ENCODE results near the gene ALOX12B.
"Not testable (repeated sequence)": the region's sequence is repeated elsewhere in the genome, so short reads cannot be mapped to it uniquely, and the experiment has no call there.

The ALOX12B gene

GRCh38 chr17:8081876-8082275, 5.6 kb downstream of the ALOX12B start:
- no peak for DNase-seq

- DNase-seq = no peak
Measured at GRCh38 chr17:8080799-8081219, 6.7 kb downstream of the ALOX12B start.

DNA sequence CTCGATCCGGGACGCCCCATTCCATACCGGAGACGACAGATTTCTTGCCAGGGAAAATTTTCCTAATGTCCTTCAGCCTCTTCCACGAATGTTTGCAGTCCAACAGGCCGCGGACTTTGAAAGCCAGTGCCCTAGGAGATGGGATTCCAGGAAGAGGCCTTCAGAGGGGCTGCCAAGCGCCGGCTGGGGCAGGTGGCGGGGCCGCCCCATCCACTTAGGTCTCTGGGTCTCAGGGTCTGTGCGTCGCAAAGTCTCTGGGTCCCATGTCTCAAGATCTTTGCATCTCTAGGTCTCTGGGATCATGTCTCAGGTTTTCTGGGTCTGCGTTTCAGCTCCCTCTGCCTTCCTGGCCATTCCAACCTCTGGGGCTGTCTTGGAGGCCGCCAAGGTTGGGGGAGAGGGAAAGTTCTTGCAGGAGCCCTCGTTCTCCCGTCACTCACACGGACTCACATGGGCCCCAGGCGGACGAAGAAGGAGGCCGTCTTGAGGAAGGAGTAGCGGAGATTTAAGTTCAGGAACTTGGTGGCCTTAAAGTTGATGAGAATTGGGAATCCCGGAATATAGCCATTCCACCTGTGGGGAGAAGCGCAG, 7.2 kb downstream of the ALOX12B start:
- DNase-seq = no peak

DNA sequence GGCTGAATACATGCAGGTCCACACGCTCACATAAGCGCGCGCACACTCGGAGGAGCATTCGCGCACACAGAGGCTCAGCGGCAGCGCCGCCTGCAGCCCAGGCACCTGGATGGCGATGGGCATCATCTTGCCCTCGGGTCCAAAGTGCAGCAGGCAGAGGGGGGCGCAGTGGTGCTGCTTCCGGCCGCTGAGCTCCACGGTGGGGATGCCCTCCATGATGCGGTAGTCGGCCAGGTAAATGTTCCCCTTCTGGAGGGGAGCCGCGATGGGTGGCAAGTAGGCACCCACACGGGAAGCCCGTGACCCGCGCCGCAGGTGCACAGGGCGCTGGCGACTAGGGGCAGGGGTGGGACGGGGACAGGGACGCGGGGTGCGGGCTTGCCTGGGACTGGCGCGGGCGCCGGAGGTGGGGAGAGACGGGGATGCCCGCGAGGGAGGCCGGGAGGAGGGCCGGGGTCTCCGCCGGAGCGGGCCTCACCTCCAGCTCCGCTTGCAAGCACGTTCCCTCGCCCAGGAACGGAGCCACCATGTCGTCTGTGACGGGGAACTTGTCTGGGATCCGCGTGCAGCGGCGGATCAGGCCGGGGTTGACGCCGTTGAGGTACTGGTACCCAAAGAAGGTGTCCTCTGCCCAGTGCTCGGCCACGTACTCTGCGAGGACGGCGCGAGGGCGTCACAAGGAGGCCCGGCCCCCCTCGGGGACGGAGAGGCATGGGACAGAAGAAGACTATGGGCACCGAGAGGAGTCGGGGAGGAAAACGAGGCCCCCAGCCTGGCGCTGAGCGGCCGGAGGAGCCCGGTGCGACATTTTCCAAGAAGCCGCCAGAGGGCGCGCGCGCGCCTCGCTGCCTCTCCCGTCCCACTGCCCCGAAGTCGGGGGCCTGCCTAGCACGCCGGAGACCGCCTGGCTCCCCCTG, 8.0 kb downstream of the ALOX12B start:
- peak; percentile 75 to 78 for DNase-seq

DNA sequence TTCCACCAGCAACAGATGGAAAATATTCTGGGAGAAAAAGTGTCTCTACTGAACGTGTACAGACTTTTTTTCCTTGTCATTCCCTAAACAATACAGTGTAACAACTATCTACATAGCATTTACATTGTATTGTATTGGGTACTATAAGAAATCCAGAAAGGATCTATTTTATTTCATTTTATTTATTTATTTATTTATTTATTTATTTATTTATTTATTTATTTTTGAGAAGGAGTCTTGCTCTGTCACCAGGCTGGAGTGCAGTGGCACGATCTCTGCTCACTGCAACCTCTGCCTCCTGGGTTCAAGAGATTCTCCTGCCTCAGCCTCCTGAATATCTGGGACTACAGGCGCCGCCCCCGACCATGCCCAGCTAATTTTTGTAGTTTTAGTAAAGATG, 9.6 kb downstream of the ALOX12B start:
- DNase-seq = not testable (repeated sequence)

GRCh38 chr17:8076502-8077266, 10.8 kb downstream of the ALOX12B start:
- no peak for DNase-seq

DNA sequence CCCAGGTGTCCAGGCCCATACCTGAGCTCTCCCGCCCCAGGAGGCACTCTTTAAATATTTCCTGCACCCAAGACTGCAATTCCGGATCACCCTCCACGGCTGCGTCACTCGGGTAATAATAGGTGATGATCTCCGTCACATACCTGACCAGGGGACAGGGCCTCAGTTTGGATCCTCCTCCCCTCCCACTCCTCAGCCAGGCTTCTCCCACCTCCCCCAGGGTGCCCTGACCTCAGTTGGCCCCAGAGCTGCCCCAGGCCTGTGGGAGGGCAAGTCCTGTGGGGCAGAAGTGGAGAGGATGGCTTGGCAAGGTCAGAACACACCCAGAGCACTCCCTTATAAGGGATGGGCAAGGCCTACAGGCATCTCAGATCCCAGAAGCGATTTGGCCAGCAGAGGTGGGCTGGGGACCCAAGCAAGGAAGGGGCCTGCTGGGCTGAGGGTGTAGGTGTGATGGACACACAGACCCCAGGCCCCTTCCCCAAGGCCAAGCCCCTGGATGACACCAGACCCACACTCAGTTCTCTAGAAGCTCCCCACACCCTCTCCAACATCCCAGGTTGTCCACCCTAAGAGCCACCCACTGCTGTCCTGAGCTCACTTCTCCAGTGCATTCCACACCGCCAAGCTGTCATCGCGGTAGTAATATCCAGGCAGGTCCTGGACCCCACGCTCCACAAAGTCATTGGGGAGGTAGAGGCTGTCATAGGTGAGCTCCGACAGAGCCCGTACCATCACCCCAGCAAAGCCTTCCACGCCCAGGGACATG, 11.8 kb downstream of the ALOX12B start:
- DNase-seq = no peak

DNA sequence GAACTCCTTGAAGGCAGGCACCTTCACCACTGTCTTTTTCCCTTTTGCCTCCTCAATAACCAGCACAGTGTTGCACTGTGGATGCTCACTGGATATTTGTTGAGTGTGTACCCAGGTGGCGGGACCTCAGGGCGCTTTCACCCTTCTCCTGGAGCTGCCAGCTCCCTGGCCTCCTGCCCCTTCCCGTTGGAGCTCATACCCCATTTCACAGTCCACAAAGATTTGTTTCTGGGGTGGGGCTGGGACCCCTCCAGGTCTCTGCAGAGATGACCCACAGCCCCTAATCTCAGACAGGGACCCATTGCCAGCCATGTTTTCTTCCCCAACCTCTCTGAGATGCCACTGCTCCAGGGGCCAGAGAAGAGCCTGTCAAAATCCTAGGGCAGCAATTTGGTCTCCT, 12.4 kb downstream of the ALOX12B start:
- no peak for DNase-seq

- DNase-seq = no peak
Measured at GRCh38 chr17:8074554-8074953, 13.0 kb downstream of the ALOX12B start.

- DNase-seq = peak; percentile 87 to 88
Measured at GRCh38 chr17:8073627-8074484, 13.7 kb downstream of the ALOX12B start.

- DNase-seq = peak; percentile 41 to 44
Measured at GRCh38 chr17:8072729-8073461, 14.6 kb downstream of the ALOX12B start.

- DNase-seq = no peak
Measured at GRCh38 chr17:8072341-8072728, 15.2 kb downstream of the ALOX12B start.

- DNase-seq = no peak
Measured at GRCh38 chr17:8071496-8071895, 16.0 kb downstream of the ALOX12B start.

DNA sequence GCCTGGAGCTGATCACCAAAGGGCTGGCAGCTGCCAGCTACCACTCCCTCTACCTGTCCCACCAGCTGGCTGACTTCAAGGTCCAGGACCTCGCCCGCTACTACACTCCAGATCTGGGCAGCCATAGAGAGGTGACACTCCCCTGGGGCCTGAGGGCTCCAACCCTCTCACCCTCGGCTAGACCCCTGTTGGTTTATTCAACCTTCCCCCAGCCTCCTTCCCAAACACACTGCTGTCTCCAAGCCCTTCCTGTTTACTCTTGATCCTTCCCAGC, 18.0 kb downstream of the ALOX12B start:
- DNase-seq = no peak

- DNase-seq = no peak
Measured at GRCh38 chr17:8068736-8069586, 18.6 kb downstream of the ALOX12B start.

DNA sequence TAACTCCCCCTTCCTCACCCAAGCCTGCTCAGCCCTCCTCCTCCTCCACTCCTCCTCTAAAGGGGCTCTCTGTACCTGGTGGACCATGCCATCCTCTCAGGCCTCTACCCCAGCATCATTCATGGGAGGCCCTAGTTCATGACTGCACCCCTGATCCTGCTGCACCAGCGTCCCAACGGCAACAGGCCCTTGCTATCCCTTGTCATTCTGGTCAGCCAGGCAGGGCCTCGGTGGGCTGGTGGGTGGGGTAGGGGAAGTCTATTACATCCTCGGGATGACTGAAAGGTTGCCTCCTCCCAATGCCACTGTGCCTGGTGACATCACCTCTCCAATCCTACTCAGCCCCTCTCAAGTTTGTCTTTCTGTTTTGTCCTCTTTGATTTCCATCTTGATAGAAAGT, 19.7 kb downstream of the ALOX12B start:
- DNase-seq = no peak

DNA sequence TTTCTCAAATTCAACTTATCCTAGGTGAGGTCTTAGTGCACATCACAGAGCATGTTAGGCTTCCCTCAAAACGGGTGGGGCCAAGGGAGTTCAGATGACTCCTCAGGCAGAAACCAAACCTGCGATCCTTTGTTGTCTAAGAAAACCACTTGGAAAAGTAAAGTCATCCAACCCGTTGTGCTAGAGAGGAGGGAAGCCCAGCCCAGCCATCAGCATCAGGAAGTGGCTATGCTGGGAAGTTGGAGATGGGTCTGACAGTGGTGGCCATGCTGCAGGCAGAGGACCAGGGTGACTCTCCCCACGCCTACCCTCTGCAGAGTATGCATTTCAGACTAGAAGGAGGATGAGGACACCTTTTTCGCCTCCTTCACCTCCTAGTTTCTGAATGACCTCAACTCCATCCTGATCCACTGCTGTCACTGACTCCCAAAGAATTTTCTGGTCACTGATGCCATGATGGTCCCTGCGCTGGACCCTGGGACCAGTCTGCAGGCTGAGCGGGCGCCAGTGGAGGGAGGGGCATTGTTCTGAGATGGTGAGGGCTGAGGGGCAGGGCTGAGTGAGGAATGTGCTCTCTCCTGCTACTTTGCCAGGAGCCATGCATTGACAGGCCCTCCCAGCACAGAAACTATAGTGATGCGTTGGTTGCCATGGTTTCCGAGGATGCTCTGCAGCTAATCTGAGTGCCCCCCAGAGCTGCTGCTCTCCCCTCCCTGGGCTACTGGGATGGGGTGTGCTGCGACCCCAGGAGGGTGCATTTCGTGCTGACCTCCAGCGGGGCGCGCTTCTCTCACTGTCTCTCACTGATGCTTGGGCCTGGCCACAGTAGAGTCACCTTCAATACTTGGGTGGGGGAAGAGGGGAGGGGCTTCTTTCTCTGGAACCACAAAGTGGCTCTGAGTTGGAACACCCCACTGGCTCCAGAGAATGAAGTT, 20.4 kb downstream of the ALOX12B start:
- no peak for DNase-seq

- no peak for DNase-seq
Measured at GRCh38 chr17:8064561-8065019, 22.9 kb downstream of the ALOX12B start.

Measured in activated CD4-positive, alpha-beta T cell treated with anti-CD3 and anti-CD28 coated beads for 4 hours (primary cell).